Left kidney (tissue), 2 donors: ENCODE results near the gene PDGFRB. TPM values are rescaled to one million over a fixed set of nuclear protein-coding genes. Genes with fewer than 3 reads are reported as not detected.
A peak's percentile ranks its signal among the peaks of the same experiment; 100 is the strongest.
"Not testable (repeated sequence)": the region's sequence is repeated elsewhere in the genome, so short reads cannot be mapped to it uniquely, and the experiment has no call there.

Source experiments
- DNase-seq: peaks from one replicate; pipeline ENCODE4 v3.0.0-alpha.2; 2013
- polyA plus RNA-seq: library from polyadenylated mRNA; unstranded; fragments of 120-200 nt; gene quantifications from one replicate; pipeline ENCODE4 v1.2.1, GENCODE V29; 2013; ENCODE audit not compliant: insufficient read length

The PDGFRB gene
- polyA plus RNA-seq, 1 donor: 137 TPM

DNA sequence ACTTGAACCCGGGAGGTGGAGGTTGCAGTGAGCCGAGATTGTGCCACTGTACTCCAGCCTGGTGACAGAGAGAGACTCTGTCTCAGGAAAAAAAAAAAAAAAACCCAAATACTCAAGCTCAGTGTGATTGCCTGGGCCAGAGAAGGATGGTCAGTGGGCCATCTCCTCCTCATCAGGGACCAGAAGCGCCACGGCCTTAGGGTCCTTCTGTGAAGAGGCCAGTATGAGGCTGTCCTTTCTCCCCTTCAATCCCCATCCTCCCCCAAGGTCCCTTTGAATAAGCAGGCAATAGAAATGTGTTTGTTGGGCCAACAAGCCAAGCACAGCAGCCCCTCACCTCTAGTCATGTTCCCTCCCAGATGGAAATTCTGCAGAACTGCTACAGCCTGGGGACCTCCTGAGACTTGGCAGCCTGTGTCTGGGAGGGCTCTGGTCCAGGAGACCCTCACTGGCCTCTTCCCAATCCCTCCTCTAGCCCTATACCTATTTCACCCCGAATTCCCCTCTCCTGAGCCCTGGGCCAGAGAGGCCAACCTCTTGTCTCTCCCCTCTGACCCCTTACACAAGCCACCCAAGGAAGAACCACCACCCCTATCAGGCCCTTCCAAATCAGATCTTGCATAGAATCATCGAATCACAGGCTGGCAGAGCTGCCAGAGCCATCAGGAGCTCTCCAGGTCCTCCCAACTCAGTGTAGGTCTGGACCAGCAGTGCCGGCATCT lies 70.3 kb downstream of the PDGFRB start:
- DNase-seq: no peak

DNA sequence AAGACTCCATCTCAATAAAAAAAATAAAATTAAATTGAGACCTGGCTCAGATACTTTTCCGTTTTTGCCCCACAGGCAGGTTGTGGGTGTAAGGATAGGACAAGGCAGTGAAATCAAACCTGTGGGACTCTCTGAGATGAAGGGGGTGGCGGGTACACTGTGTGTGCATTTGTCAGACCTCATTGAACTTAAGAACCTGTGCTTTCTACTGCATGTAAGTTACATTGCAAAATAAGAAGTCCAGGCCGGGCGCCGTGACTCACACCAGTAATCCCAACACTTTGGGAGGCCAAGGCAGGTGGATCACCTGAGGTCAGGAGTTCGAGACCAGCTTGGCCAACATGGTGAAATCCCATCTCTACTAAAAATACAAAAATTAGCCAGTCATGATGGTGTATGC lies 70.9 kb downstream of the PDGFRB start:
- not testable (repeated sequence) for DNase-seq

DNA sequence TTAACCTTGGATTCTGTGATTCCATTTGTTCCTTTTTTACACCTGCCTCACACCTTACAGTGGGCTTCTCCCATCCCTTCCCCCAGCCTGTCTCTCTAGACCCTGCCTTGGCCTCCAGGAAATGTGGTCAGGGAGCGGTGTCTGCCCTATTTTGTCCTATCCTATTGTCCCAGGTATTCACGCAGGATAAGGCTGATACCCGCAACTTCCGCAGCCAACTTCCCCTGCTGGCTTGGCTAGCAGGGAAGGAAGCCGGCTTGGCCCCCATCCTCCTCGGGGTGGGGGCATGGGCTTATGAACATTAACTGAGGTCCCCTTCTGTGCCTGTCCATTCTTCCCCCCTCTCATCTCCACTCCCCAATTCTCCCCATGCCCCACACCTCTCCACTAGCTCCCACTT lies 72.8 kb downstream of the PDGFRB start:
- no peak for DNase-seq

DNA sequence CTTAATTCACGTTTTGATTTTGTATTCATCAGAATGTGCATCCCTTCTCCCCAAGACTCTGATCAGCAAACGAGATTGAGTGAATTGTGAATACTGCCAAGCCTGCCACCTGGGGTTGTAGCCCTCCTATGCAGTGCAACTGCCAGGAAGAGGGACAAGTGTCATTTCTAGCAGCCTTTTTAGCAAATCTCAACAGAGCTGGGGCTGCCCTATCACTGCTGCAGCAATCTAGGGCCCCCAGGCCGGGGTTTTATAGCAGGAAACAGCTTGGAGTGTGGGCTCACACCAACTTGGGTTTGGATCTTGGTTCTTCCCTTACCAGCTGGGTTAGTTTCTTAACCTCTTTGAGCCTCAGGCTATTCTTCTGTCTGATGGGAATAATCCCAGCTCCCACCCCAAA lies 73.3 kb downstream of the PDGFRB start:
- DNase-seq: no peak

DNA sequence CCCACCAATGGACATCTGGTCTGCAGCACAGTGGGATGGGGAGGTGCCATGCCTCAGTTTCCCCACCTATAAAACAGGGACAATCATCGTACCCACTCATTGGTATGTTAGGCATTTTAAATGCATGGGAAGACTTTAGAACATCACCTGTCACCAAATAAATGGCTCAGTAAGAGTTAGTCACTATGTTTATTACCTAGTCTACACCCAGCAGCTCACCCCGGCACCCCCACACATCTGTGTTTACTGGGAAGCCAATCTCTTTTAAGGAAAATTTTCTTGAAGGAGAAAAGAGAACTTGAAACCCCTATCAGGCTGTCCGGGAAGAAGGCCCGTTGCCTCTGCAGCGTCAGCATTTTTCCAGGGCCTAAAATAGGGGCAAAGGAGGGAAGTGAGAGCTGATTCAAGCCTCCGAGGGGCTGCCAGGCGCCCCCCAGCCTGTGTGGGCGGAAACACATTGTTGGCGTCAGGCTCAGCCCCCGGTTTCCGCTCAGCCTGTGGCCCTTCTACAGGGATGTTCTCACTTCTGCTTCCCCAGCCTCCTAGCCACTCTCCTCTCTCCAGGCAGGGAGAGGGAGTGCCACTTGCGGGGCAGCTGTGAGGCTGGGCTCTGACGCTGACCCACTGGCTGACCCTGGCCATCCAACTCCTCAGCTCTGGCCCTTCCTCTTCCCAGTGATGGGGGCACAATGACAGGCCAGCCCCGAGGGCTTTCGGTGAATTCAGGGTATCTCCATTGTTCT lies 73.9 kb downstream of the PDGFRB start:
- DNase-seq: peak; percentile 45

DNA sequence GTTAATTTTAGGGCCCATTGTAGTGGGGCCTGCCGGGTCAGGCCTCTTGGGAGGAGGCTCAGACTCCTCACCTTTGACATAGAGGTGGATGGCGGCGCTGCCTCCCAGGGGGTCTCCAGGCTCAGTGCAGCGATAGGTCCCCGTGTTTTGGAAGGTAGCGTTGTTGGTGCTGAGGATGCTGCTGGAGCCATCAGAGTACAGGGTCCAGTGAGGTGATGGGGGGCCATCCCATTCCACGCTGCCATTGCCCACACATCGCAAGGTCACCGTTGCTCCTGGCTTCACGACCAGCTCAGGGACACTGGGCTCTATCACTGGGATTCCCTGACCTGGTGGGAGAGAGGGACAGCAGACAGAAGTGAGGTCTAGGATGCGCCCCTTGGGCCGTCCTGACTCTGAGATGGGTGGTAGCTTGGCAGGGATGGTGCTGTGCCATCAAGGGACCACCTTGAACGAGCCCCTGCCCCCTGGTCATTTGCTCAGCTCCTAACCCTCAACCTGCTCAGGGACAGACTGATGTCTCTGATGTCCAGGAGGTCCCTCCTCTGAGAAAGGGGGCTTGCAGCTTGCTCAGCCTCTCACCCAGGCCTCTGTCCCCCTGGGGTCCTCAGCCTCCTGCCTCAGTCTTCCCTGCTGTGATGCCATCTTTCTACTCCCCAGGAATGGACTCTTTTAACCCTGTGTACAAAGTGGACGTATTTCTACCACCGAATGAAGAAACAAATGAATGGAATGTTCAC lies 74.8 kb downstream of the PDGFRB start:
- no peak for DNase-seq

DNA sequence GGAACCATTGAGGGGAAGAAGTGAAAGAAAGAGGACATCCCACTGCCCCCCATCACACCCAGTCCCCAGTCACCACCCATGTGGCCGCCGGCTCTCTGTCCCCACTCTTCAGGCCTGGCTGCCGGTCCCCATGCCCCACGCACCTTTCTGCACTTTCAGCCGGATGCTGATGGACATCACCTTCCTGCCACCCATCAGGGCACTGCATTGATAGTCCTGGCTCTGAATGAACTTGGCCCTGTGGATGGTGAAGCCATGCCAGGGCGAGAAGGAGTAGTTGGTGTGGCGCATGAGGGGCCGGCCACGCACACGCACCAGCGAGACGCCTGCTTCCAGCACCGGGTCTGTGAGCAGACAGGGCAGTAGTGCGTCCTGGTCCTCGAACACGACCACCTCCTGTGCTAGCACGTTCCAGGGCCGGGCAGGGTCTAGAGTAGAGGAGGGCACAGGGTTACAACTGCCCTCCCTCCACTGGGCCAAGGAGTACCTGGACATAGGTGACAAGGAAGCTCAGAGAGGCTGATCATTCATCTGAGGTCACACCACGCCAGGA lies 75.7 kb downstream of the PDGFRB start:
- no peak for DNase-seq

DNA sequence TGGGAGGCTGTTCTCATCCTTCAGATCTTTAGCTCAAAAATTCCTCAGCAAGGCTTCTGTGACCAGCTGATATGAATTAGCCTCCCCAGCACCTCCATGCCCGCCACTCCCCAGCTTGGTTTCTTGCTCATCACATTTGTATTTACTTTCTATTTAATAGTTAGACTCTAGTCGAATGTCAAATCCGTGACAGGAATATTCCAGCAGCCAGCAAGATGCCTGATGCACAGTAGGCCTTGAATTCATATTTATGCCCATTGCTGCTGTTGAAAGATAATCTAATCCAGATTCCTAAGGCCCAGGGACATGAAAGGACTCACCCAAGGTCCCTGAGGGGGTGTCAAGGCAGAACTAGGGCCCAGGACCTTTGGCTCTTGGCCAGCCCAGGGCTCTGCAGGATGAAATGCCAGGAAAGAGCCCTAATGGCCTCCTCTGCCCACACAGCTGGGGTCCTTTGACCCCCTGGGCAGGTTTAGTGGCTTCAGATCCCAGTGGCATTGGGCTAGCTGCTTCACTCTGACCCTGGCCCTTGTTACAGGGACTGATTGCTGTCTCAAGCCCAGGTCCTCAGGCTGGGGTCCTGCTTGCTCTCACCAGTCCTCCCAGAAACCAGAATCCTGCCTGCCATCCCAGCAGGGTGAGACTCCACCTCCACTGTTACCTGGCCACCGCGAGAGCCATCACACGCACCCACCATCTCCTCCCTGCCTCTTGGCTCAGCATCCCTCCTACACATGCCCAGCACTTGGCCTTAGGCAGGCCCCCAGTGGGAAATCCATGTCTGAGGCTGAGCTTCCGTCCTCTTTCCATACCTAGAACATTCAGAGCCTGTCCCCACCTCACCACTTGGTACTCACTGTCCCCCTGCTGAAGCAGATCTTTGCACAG lies 76.6 kb downstream of the PDGFRB start:
- DNase-seq: no peak

DNA sequence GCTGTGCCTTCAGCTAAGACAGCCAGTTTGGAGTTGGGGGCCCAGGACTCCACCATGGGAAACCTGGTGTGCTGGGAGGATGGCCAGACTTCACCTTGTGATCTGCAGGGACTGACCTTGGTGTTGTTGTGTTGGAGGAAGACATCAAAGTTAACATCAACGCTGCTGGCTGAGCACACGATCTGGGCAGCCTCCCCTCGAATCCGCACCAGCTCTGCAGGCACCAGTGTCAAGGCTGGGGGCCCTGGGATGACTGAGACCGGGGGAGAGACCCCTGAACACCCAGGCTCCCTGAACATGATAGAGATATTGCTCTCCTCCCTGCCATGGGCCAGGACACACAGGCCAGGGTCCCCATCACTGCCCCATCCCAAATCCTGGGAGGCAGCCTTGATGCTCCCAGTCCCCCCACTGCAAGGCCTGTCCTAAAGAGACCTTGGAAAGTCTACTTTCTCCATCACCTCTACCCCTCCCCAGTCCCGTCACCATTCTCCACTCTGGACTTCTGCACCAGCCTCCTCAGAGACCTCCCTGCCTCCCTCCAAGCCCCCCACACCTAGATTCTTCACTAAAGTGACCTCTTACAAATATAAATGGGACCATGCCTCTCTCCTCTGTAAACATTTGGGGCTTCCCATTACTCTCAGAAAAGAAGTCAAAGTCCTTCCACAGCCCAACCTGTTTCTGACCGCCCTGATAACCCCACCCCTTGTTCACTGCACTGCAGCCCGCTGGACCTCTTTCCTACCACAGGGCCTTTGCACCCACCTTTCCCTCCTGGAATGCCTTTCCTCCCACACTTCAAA lies 77.4 kb downstream of the PDGFRB start:
- DNase-seq: no peak

DNA sequence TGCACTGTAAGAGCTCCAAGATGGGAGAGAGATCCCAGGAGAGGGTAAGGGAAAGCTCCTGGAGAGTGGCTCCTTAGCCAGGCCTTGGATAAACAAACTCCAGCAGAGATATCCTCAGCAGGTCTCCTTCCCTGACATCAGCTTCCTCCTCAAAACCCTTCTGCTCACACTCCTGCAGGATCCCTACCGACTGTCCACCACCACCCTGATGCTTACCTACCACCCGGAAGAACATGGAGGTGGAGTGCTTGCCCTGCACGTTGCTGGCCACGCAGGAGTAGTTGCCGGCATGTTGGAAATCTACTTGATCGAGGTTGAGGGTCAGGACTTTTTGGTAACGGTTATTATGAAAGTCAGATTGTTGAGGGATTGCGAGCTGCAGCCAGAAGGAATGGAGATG lies 78.6 kb downstream of the PDGFRB start:
- DNase-seq: no peak

DNA sequence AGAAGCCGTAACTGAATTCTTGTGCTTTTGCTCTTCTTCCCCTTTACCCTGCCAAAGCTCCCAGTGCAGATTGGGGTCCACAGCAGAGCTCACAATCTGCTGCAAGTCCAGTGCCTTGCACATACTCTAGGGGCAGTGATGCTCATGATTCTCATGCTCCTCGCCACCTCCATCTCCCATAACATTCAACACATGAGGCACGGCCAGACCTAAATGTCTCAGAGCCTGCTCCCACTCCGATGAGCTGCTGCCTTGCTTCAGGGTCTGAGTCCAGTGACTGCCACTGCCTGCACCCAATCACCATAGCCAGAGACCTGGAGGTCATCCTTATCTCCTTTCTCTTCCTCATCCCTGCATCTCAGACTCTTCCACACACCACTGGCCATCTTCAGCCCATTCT lies 79.8 kb downstream of the PDGFRB start:
- DNase-seq: no peak

DNA sequence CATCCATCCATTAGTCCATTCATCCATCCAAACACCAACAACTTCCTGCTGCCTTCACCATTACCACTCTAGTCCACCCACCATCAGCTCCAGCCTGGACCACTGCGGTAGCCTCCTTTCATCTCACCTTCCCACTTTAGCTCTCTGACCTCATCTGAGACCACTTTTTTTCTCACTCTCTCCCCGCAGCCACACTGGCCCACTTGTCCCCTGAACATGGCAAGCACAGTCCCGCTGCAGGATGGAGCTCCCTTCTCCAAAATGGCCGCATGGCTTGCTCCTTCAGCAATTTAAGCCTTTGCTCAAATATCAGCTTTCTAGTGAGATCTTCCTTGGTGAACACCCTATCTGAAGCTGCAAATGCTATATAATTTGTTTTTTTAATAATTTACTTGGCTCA lies 80.4 kb downstream of the PDGFRB start:
- no peak for DNase-seq

DNA sequence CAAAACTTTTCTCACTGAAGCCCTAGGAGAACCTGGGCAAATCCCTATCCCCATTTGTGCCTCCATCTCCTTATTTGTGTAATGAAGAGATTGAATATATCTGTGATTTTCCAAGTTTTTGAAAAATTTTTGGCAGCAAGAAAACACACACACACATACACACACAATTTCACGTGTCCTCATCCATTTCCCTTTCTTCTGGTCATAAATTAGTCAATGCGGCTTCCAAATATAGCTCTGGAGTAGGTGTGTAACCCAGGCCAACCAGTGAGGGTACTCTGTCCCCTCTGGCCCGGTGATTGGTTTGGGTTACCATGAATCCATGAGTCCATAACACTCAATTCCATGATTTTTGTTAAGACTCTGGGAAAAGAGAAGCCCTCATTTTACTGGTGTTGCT lies 82.0 kb downstream of the PDGFRB start:
- DNase-seq: no peak

DNA sequence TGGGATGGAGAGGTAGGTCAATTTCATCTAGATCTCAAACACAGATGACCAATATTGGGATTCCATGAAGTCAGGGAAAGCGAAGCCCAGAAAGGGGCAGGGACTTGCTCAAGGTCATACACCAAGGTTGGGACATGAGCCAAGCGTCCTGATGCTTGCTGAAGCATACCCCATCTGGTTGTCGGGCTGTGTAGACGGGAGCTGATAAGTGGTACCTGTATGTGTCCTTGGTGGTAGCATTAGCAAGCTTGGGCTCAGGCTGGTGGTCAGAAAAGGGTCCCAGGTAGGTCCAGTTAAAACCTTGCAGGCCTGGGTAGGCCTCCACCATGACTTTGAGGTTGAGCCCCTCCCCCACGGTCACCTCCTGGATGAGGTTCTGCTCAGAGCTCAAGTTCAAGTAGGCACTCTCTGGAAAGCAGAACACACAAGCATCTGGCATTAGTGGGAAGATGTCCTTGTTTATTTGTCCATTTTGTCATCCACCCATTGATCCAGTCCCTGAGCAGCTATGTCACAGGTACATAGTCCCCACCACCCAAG lies 82.5 kb downstream of the PDGFRB start:
- DNase-seq: no peak

DNA sequence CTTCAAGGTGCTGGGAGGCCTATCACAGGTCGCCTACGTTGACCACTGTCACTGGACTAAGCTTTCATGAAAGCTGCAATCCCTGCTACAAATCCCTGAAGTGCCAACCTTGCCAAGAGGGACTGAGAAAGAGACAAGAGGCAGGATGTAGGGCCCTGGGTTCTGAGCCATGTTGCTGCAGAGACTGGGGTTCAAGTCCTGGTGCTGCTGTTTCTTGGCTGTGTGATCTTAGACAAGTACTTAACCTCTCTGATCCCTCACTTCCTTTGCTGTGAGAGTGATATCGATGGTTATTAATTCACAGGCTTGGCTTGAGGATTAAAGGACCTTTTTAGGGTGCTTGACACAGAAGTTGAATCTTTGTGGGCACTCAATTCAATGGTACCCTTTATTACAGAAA lies 84.8 kb downstream of the PDGFRB start:
- no peak for DNase-seq

DNA sequence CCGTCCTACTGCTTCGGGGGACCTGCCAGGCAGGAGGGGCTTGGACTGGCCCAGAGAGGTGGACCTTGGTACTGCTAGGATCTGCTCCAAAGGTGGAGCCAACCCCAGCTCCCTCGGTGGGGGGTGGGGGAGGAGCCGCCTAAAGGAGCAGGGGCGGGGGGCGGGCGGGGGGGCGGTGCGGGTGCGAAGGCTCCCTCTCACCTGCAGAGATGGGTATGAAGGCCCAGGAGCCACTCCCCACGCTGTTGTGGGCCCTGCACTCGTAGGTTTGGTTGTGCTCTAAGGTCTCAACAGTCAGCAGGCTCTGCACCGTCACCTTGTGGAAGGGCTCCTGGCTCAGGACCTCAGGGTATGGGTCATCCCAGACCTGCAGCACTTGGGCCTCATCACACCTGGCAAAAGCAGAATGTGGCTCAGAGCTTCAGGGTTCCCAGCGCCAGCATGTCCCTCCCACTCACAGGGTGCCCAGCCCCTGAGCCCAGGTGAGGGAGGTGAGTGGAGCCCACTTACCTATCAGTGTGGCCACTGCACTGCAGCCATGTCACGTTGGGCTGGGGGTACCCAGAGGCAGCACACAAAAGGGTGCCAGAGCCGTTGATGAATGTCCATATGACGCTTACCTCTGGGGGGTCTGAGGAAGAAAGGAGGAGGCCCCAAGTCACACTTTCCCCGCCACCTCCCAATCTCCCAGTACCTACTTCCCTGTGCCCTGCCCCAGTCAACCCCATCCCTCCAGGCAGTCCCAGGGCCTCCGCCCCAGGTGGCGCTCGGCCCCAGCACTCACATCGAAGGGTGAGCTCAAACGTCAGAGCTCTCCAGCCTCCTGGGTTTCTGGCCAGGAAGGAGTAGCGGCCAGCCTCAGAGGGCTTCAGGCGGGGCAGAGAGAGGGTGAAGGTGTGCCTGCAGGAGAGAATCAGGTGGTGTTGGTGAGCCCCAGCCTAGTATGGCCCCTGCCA lies 85.7 kb downstream of the PDGFRB start:
- no peak for DNase-seq

DNA sequence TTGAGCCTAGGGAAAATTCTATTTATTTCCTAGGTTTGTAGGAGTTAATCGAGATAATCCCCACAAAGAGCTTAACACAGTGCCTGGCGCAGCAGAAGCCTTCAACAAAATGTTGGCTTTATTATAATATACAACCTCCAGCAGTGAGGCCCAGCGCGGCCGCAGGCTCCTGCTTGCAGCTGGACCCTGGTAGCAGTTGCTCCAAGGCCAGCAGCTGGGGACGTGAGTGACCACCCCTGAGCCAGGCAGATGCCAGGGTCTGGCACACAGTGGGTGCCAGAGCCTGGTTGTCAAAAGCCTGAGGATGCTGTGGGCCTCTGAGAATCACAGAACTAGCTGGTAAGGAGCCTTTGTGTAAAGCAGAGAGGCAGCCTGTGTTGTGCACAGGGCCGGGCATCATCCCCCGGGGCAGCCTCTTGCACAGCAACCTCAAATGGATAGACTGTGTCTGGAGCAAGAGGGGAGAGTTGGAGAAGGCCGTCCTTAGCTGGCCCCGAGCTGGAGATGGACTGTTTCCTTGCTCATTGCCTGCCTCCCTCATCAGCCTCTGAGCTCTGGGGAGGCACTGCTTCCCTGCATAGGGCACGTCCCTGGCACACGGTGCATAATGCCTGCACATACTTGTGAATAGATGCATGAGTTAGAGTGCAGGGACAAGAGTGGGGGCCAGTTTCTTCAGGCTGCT lies 86.5 kb downstream of the PDGFRB start:
- DNase-seq: no peak

DNA sequence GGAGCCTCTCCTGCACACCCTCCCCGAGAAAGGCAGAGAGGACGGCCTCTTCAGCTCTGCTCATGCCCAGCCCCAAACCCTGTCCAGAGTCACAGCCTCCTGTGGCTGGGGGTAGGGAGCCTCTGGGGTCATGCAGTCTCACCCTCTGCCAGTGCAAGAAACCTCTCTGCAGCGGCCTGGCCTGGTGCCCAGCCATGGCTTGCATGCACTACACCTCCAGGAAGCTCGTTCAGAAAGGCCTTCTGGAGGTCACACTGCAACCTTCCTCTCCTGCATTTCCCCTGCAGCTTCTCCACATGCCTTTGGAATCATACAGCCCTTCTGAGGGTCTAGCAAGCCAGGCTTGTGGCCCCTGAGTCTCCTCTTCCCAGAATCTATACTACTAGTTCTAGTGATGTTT lies 87.2 kb downstream of the PDGFRB start:
- DNase-seq: no peak

DNA sequence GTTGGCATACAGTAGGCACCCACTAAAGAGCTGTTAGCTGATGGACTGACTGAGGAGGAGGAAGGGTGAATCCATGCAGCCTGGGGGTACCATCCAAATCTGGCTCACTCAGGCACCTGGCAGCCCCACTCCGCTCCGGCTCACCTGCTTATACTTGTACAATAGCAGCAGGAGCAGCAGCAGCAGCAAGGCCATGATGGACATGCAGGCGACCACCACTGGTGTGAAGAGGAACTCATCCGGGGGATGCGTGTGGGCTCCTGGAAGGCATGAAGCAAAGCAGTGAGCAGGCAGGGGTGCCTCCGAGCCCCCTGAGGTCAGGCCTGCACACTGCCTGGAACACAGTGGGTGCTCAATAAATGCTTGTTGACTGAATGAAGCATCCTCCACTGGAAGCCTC lies 87.6 kb downstream of the PDGFRB start:
- DNase-seq: no peak
